ENCODE measurements around the gene ELK4. TPM values are rescaled to one million over a fixed set of nuclear protein-coding genes. Genes with fewer than 3 reads are reported as not detected.

The ELK4 gene
- total RNA-seq, 4 donors from 2014 or later, result 22.4 to 29.7 (median 26.2) TPM

DNA sequence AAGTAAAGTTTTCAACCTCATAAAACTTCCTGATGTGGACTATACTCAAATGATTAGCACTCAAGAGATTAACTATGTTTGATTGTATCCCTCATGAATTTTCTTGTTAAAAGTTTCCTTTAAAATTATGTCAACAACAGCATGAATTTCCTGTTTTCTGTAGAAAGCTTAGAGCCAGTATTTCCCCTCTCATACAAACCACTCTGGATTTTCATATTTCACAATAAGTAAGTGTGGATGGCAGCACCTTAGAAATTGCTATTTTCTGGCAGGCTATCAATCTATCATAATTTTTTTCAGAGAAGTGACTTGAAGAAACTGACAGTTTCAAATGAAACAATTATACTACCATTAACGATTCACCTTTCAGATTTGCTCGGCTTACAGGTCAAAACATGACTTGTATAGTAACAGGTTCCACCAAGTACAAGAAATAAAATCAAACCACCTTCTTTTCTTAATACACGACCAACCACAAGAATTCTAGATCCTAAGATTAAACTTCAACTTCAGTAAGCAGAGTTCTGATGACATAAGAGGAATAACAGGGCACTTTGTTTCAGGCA, 20.8 kb downstream of the ELK4 start:
- 68 to 70% methylated on average over 3 of the region's 3 CpGs for WGBS, 2 donors
- Histone ChIP-seq H3K4me1 (peaks cover 0 to 20% (median 6%) of the 10 kb centered on the region in 4 donors), H3K4me3 (no peak overlapping the region), H3K27ac (peak overlapping the region in 1 of 4 donors; percentile 60), H3K27me3 (no peaks in the 10 kb centered on the region), H3K36me3 (peaks cover 0 to 42% (median 0%) of the 10 kb centered on the region in 3 donors), H3K9me3 (no peaks in the 10 kb centered on the region)
- TF ChIP-seq, protein P1, sequence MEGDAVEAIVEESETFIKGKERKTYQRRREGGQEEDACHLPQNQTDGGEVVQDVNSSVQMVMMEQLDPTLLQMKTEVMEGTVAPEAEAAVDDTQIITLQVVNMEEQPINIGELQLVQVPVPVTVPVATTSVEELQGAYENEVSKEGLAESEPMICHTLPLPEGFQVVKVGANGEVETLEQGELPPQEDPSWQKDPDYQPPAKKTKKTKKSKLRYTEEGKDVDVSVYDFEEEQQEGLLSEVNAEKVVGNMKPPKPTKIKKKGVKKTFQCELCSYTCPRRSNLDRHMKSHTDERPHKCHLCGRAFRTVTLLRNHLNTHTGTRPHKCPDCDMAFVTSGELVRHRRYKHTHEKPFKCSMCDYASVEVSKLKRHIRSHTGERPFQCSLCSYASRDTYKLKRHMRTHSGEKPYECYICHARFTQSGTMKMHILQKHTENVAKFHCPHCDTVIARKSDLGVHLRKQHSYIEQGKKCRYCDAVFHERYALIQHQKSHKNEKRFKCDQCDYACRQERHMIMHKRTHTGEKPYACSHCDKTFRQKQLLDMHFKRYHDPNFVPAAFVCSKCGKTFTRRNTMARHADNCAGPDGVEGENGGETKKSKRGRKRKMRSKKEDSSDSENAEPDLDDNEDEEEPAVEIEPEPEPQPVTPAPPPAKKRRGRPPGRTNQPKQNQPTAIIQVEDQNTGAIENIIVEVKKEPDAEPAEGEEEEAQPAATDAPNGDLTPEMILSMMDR (IDR thresholded peaks at IDR 0.05), result no peak
- no peak for TF ChIP-seq EP300 (IDR thresholded peaks at IDR 0.05)
- no peak for TF ChIP-seq POLR2A (IDR thresholded peaks at IDR 0.05)
- DNase-seq (ENCODE audit: low spot score in 2 of 2), result no peak

DNA sequence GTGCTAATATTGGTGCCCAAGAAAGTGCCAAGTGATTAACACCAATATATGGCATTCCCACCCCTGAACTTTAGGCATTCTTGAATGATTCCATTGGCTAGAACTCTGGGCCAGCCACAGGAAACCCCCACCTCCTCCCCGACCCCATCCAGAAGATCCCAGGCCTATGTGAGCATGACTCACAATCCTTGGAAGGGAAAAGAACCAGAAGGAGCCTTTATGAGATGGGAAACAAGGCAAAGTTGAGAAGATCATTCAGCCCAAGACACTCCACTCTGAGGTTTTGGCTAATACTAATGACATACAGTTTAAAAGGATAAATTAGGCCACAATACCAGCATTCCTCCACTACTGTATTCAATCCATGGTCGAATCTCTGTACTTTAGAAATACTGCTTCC, 21.8 kb downstream of the ELK4 start:
- H3K4me3 ChIP-seq, result no peak overlapping the region
- no peak for DNase-seq (ENCODE audit: low spot score in 2 of 2)
- TF ChIP-seq, protein P1 (IDR thresholded peaks at IDR 0.05), result no peak
- TF ChIP-seq POLR2A (IDR thresholded peaks at IDR 0.05) (no peak), EP300 (IDR thresholded peaks at IDR 0.05) (no peak)
- H3K36me3 ChIP-seq, result peaks cover 0 to 41% (median 0%) of the 10 kb centered on the region in 3 donors
- H3K27me3 ChIP-seq, result no peaks in the 10 kb centered on the region
- H3K9me3 ChIP-seq, result no peaks in the 10 kb centered on the region
- H3K27ac ChIP-seq, result peak overlapping the region in 1 of 4 donors; percentile 60
- whole genome bisulfite sequencing, 2 donors, result 24 to 31% methylated on average over 2 of the region's 2 CpGs
- peaks cover 0 to 20% (median 6%) of the 10 kb centered on the region in 4 donors for H3K4me1 ChIP-seq

GRCh38 chr1:205604825-205605505, 26.8 kb downstream of the ELK4 start:
- Histone ChIP-seq H3K4me1 (peaks cover 0 to 15% (median 7%) of the 10 kb centered on the region in 4 donors), H3K27ac (no peak overlapping the region), H3K27me3 (no peaks in the 10 kb centered on the region), H3K36me3 (peaks cover 0 to 34% (median 0%) of the 10 kb centered on the region in 3 donors), H3K4me3 (no peak overlapping the region), H3K9me3 (no peaks in the 10 kb centered on the region)
- DNase-seq (ENCODE audit: low spot score in 2 of 2), result no peak
- WGBS, 2 donors, result 86 to 93% methylated on average over 5 of the region's 5 CpGs
- no peak for TF ChIP-seq POLR2A (IDR thresholded peaks at IDR 0.05)
- TF ChIP-seq, protein P1 (IDR thresholded peaks at IDR 0.05), result no peak
- TF ChIP-seq EP300 (IDR thresholded peaks at IDR 0.05), result no peak

GRCh38 chr1:205604059-205604458, 27.8 kb downstream of the ELK4 start:
- Histone ChIP-seq H3K4me1 (peaks cover 0 to 16% (median 8%) of the 10 kb centered on the region in 4 donors), H3K9me3 (no peaks in the 10 kb centered on the region), H3K4me3 (no peak overlapping the region), H3K36me3 (peaks cover 0 to 34% (median 0%) of the 10 kb centered on the region in 3 donors), H3K27me3 (no peaks in the 10 kb centered on the region), H3K27ac (no peak overlapping the region)
- 87 to 90% methylated on average over 5 of the region's 5 CpGs for WGBS, 2 donors
- no peak for DNase-seq (ENCODE audit: low spot score in 2 of 2)
- TF ChIP-seq, protein P1 (IDR thresholded peaks at IDR 0.05), result no peak
- TF ChIP-seq EP300 (IDR thresholded peaks at IDR 0.05), result no peak
- TF ChIP-seq POLR2A (IDR thresholded peaks at IDR 0.05), result no peak

- 79 to 87% methylated on average over 4 of the region's 4 CpGs for WGBS, 2 donors
- peaks cover 0 to 31% (median 11%) of the 10 kb centered on the region in 4 donors for H3K4me1 ChIP-seq
- H3K4me3 ChIP-seq, result no peak overlapping the region
- H3K27me3 ChIP-seq, result no peaks in the 10 kb centered on the region
- H3K27ac ChIP-seq, result no peak overlapping the region
- no peak for DNase-seq (ENCODE audit: low spot score in 2 of 2)
- H3K36me3 ChIP-seq, result peaks cover 0 to 25% (median 0%) of the 10 kb centered on the region in 3 donors
- TF ChIP-seq EP300 (IDR thresholded peaks at IDR 0.05) (no peak), POLR2A (IDR thresholded peaks at IDR 0.05) (no peak)
- TF ChIP-seq, protein P1 (IDR thresholded peaks at IDR 0.05), result no peak
- H3K9me3 ChIP-seq, result no peaks in the 10 kb centered on the region
These were observed 30.6 kb downstream of the ELK4 start for GRCh38 chr1:205601205-205601604.

All from tibial nerve (tissue), 4 donors.